Activated CD8-positive, alpha-beta T cell treated with anti-CD3 and anti-CD28 coated beads for 36 hours (primary cell): ENCODE results near the gene CNTNAP2. TPM values are rescaled to one million over a fixed set of nuclear protein-coding genes. Genes with fewer than 3 reads are reported as not detected.

ENCODE experiments used
- ATAC-seq: fragments of 200-7000 bp; cut with Tn5 transposase; one replicate; pipeline ENCODE4 v1.10.0; 2021; ENCODE audit warnings: mild to moderate bottlenecking, moderate library complexity
- CTCF ChIA-PET: fragments of 350-600 bp; sonication (Branson Sonifier 250); formaldehyde crosslinking; loops from one replicate; lab custom pipeline; 2021; ENCODE audit warnings: antibody characterized with exemption; lab: Charles Lee
- POLR2A ChIA-PET: fragments of 350-600 bp; sonication (Branson Sonifier 250); formaldehyde crosslinking; loops from one replicate; lab custom pipeline; 2021; ENCODE audit warnings: antibody characterized with exemption; lab: Charles Lee
- DNase-seq: peaks from one replicate; pipeline ENCODE4 v3.0.0-alpha.2; 2020
- H3K27ac Mint-ChIP-seq: one replicate; pipeline ENCODE4 v1.8.0; 2021; ENCODE audit warnings: mild to moderate bottlenecking, mixed read lengths
- H3K27me3 Mint-ChIP-seq: one replicate; pipeline ENCODE4 v1.8.0; 2021; ENCODE audit warnings: mixed read lengths
- H3K36me3 Mint-ChIP-seq: one replicate; pipeline ENCODE4 v1.8.0; 2021; ENCODE audit warnings: low read depth, mixed read lengths
- H3K4me1 Mint-ChIP-seq: one replicate; pipeline ENCODE4 v1.8.0; 2021; ENCODE audit warnings: low read depth, mixed read lengths
- H3K4me3 Mint-ChIP-seq: one replicate; pipeline ENCODE4 v1.8.0; 2021; ENCODE audit warnings: mild to moderate bottlenecking, moderate library complexity, mixed read lengths
- H3K9me3 Mint-ChIP-seq: one replicate; pipeline ENCODE4 v1.8.0; 2021; ENCODE audit warnings: mixed read lengths
- CTCF ChIP-seq: fragments of 200-600 bp; IDR thresholded peaks from one replicate; pipeline ENCODE4 v1.8.0; 2022; ENCODE audit warnings: antibody characterized with exemption, mild to moderate bottlenecking
- intact Hi-C: fragments of 100-400 bp; cut with micrococcal nuclease; formaldehyde crosslinking; loops from one replicate; pipeline ENCODE4 v1.10.0; 2022
- total RNA-seq, 2 experiments: library from RNA; stranded (reverse); gene quantifications; one replicate each; pipeline ENCODE4 v1.2.3, GENCODE V29; 2021

The CNTNAP2 gene
- total RNA-seq, 2 experiments from 2014 or later, result not detected

DNA sequence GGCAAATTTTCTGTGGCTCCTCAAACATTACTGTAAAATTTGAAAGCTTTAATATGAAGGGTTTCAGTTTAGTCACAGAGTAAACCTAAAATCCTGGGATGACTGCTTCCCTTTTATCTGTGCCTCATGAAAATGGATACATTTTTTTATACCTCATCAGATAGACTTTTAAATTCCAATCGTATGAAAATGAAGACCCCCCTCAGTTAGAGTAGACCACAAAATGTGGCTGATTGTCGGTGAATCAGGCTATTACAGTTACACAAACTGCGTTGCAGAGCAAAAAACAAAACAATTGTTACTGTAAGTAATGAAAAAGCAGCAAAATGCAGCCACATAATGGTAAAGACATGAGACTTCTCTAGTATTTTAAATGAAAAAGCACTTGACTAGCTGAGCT lies 296.2 kb downstream of the CNTNAP2 start:
- Mint-ChIP-seq H3K4me3 (no peak overlapping the region), H3K27me3 (no peaks in the 10 kb centered on the region), H3K27ac (no peak overlapping the region), H3K36me3 (no peaks in the 10 kb centered on the region), H3K4me1 (no peaks in the 10 kb centered on the region), H3K9me3 (peaks cover 8% of the 10 kb centered on the region)
- POLR2A ChIA-PET, result no interaction called here
- CTCF ChIA-PET, result no interaction called here
- ATAC-seq (no peak), DNase-seq (no peak)
- no peak for TF ChIP-seq CTCF
- intact Hi-C loops, result no loop called here

DNA sequence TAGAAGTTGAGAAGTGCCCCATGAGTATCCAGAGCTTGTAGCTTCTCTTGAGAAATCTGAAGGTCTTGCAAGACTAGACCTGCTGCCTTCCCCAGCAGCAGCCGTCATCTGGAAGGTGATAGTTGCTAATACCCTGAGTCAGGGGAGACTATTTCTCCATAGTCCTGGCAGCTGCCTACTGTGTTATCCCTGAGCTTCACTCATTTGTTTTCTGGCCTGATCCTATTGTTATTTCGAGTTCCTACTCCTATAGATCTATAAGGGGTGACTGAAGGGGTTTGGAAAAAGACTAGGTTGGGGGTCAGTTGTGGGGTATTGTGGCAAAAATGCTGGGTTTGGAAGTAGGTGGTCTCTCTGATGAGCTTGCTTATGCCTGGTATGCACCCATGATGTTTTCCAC lies 297.8 kb downstream of the CNTNAP2 start:
- ChIA-PET CTCF (no interaction called here), POLR2A (no interaction called here)
- Mint-ChIP-seq H3K27me3 (no peaks in the 10 kb centered on the region), H3K36me3 (no peaks in the 10 kb centered on the region), H3K27ac (no peak overlapping the region), H3K9me3 (peaks cover 8% of the 10 kb centered on the region), H3K4me3 (no peak overlapping the region), H3K4me1 (no peaks in the 10 kb centered on the region)
- no peak for DNase-seq
- no peak for ATAC-seq
- intact Hi-C loops, result no loop called here
- no peak for TF ChIP-seq CTCF

DNA sequence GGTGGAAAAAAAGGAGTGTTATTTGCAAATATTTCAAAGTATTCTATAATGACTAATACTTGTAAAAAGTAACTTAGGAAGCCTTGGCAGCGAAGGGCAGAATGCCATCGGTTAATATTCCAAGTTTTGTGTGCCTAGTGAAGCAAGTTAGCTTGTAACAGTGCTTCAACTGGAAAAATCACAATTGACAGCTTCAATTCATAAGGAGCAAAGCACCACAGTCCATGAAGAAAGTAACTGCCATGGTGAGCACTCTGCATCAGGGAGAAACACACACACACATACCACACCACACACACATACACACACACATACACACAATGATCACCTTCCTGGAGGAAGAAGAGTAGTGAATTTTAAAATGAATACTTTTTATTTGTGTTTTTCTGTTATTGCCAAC lies 298.3 kb downstream of the CNTNAP2 start:
- ATAC-seq (no peak), DNase-seq (no peak)
- Mint-ChIP-seq H3K27me3 (no peaks in the 10 kb centered on the region), H3K4me1 (no peaks in the 10 kb centered on the region), H3K27ac (no peak overlapping the region), H3K36me3 (no peaks in the 10 kb centered on the region), H3K9me3 (peaks cover 9% of the 10 kb centered on the region), H3K4me3 (no peak overlapping the region)
- POLR2A ChIA-PET, result no interaction called here
- intact Hi-C loops, result no loop called here
- CTCF ChIA-PET, result no interaction called here
- no peak for TF ChIP-seq CTCF

DNA sequence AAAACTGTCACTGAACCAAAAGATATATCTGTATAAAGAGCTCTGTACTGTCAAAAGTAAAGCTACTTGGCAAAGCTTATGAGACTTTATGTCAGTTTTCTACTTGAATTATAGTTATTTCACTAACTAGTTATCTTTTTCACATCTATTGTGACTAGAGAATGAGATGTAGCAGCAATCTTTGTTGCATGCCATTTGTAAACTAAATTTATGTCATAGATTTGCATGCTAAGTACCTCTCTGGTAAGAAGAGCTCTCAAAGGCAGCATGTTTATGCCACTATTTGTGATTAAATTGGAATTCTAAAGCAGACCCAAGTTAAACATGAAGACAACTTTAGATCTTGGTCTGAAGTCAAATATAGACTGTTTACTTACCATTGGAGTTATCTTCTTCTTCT lies 300.6 kb downstream of the CNTNAP2 start:
- CTCF ChIA-PET, result no interaction called here
- Mint-ChIP-seq H3K36me3 (no peaks in the 10 kb centered on the region), H3K4me1 (no peaks in the 10 kb centered on the region), H3K27me3 (no peaks in the 10 kb centered on the region), H3K27ac (no peak overlapping the region), H3K9me3 (peaks cover 7% of the 10 kb centered on the region), H3K4me3 (no peak overlapping the region)
- no peak for ATAC-seq
- intact Hi-C loops, result no loop called here
- POLR2A ChIA-PET, result no interaction called here
- no peak for DNase-seq
- no peak for TF ChIP-seq CTCF

GRCh38 chr7:146423446-146423845 lies 306.8 kb downstream of the CNTNAP2 start:
- H3K4me3 Mint-ChIP-seq, result no peak overlapping the region
- no peak for ATAC-seq
- no peak for TF ChIP-seq CTCF
- H3K4me1 Mint-ChIP-seq, result no peaks in the 10 kb centered on the region
- ChIA-PET POLR2A (no interaction called here), CTCF (no interaction called here)
- no peak for DNase-seq
- no peaks in the 10 kb centered on the region for H3K36me3 Mint-ChIP-seq
- no peak overlapping the region for H3K27ac Mint-ChIP-seq
- H3K27me3 Mint-ChIP-seq, result no peaks in the 10 kb centered on the region
- peaks cover 3% of the 10 kb centered on the region for H3K9me3 Mint-ChIP-seq
- intact Hi-C loops, result no loop called here
